ENCODE measurements around the gene MCU. TPM values are rescaled to one million over a fixed set of nuclear protein-coding genes. Genes with fewer than 3 reads are reported as not detected.

MCU gene
- total and polyA plus RNA-seq, 2 of the 4 experiments (the other 2 are of a cell fraction), result 36.2 to 36.7 TPM

- no peak for TF ChIP-seq RCOR1 (IDR thresholded peaks at IDR 0.05; ENCODE audit: insufficient replicate concordance, low read length)
Measured at GRCh38 chr10:72831696-72832409, 139.9 kb downstream of the MCU start (continued).

- H2BK15ac ChIP-seq (ENCODE audit: low read depth, low read length), result no peak overlapping the region; the same call in 2 of the 3 replicates
- no peak overlapping the region for H3K27ac ChIP-seq (ENCODE audit: insufficient read depth, low read length)
- H2AK5ac ChIP-seq (ENCODE audit: low read depth, low read length), result peak overlapping the region; percentile 66; the same call in 1 of the 2 replicates
- no peak overlapping the region for H3K4me3 ChIP-seq (ENCODE audit: insufficient read depth, low read depth, low read length)
- H4K91ac ChIP-seq (ENCODE audit: insufficient read depth, low read depth, low read length), result no peak overlapping the region
- intact Hi-C loops (cut with micrococcal nuclease) (loop anchor here (5.0 kb wide), 2 partner anchors 230 to 455 kb away; no protein-coding TSS in a partner anchor), in situ Hi-C loops (cut with MboI; ENCODE audit: low sequenced_read_pairs) (loop anchor here (5.0 kb wide), 2 partner anchors 140 to 470 kb away; partner anchors contain the start of gene MCU), dilution Hi-C loops (cut with HindIII; ENCODE audit: low sequenced_read_pairs, unreplicated experiment) (no loop called here)
- H3K4me1 ChIP-seq (ENCODE audit: control insufficient read depth, insufficient read depth, low read length), result no peaks in the 10 kb centered on the region
- H3K4me2 ChIP-seq (ENCODE audit: low read depth, low read length), result no peak overlapping the region
- peak overlapping the region; percentile 57 for H2BK5ac ChIP-seq (ENCODE audit: low read depth, low read length, poor library complexity, severe bottlenecking)
- H2BK120ac ChIP-seq (ENCODE audit: low read depth, low read length), result no peak overlapping the region
- peak overlapping the region in 1 of 2 experiments; percentile 26; a peak in 1 of 4 replicates for H4K8ac ChIP-seq (ENCODE audit: low read depth in 2 of 2, low read length in 2 of 2)
- POLR2A ChIA-PET (ENCODE audit: unreplicated experiment), result interaction anchor here (0.7 kb wide), 1 partner anchor 140 kb away, joined by 4 read pairs; no protein-coding TSS in a partner anchor
- no peak overlapping the region for H4K5ac ChIP-seq (ENCODE audit: low read depth, low read length)
- H4K20me1 ChIP-seq (ENCODE audit: insufficient read depth, low read length), result no peaks in the 10 kb centered on the region
- H3K56ac ChIP-seq (ENCODE audit: extremely low read depth, insufficient read depth, low read length), result no peak overlapping the region
- H3K27me3 ChIP-seq (ENCODE audit: control insufficient read depth, insufficient read depth, low read length), result no peaks in the 10 kb centered on the region
- H3K14ac ChIP-seq (replicated peaks; ENCODE audit: low read depth, low read length), result 0 out of 2 replicates have a peak overlapping the region, but pooled peaks have one; percentile 73
- H2AFZ ChIP-seq (replicated peaks; ENCODE audit: low read length, poor library complexity), result no peak overlapping the region
- no peak overlapping the region for H2AK9ac ChIP-seq (replicated peaks; ENCODE audit: low read depth, low read length, poor library complexity)
- peak overlapping the region; percentile 48; the same call in 1 of the 2 replicates for H3K23ac ChIP-seq (ENCODE audit: low read depth, low read length)
- no peak overlapping the region for H3K9ac ChIP-seq (ENCODE audit: low read depth, low read length)
- H3K79me1 ChIP-seq (ENCODE audit: low read depth in 1 of 2, low read length in 2 of 2), result peaks cover 12 to 36% of the 10 kb centered on the region in 2 experiments
- no peak overlapping the region for H2BK20ac ChIP-seq (ENCODE audit: low read depth, low read length)
- H3K9me3 ChIP-seq (ENCODE audit: control insufficient read depth, insufficient read depth, low read length), result no peaks in the 10 kb centered on the region
- peaks cover 3% of the 10 kb centered on the region; the same call in 1 of the 2 replicates for H3K9me1 ChIP-seq (ENCODE audit: insufficient read depth, low read length)
- CTCF ChIA-PET, result interaction anchor here (0.9 to 2.4 kb wide), 4 partner anchors 17 to 457 kb away, joined by 3 to 8 read pairs (median 4); no protein-coding TSS in a partner anchor
- no peak overlapping the region; the same call in 1 of the 2 replicates for H3K4ac ChIP-seq (ENCODE audit: low read depth, low read length)
- ATAC-seq (ENCODE audit: low read depth), result no peak
- DNase-seq, result peak; percentile 5
- no peak overlapping the region for H3K18ac ChIP-seq (ENCODE audit: low read depth, low read length)
- H3K36me3 ChIP-seq (ENCODE audit: control insufficient read depth, insufficient read depth, low read length), result peaks cover 5% of the 10 kb centered on the region; the same call in 1 of the 2 replicates
- no TSS peak for BruUV-seq (replicated peaks)
- TF ChIP-seq CTCF (conservative IDR thresholded peaks at IDR 0.05; ENCODE audit: low read depth, low read length), result no peak
- no peak for TF ChIP-seq FOS (IDR thresholded peaks at IDR 0.05; ENCODE audit: low read depth, low read length)
- no peak for TF ChIP-seq MAZ (IDR thresholded peaks at IDR 0.05; ENCODE audit: borderline replicate concordance, low read depth, low read length)
- TF ChIP-seq RFX5 (IDR thresholded peaks at IDR 0.05; ENCODE audit: low read depth, low read length), result no peak
- TF ChIP-seq RCOR1 (IDR thresholded peaks at IDR 0.05; ENCODE audit: insufficient replicate concordance, low read length), result no peak
- no peak for TF ChIP-seq SMC3 (IDR thresholded peaks at IDR 0.05; ENCODE audit: low read depth, low read length)
- TF ChIP-seq MAFK (IDR thresholded peaks at IDR 0.05; ENCODE audit: low read depth, low read length), result no peak
- TF ChIP-seq RAD21 (IDR thresholded peaks at IDR 0.05; ENCODE audit: low read length), result no peak
- TF ChIP-seq MXI1 (IDR thresholded peaks at IDR 0.05; ENCODE audit: borderline replicate concordance, low read depth, low read length), result no peak
- no peak for TF ChIP-seq USF2 (IDR thresholded peaks at IDR 0.05; ENCODE audit: low read depth, low read length)
- no peak for TF ChIP-seq CHD1 (IDR thresholded peaks at IDR 0.05; ENCODE audit: low read depth, low read length)
- TF ChIP-seq NFE2L2 (IDR thresholded peaks at IDR 0.05; ENCODE audit: low read depth, low read length), result no peak
- no peak for TF ChIP-seq BHLHE40 (IDR thresholded peaks at IDR 0.05; ENCODE audit: low read depth, low read length)
- TF ChIP-seq POLR2A (IDR thresholded peaks at IDR 0.05; ENCODE audit: low read depth, low read length), result no peak
Measured at GRCh38 chr10:72832701-72833100, 140.8 kb downstream of the MCU start.

Data from IMR-90 (cell line).